RWPE2 (cell line): ENCODE data around the gene PGRMC1.

Experiments used
- ATAC-seq: fragments of 200-7000 bp; cut with Tn5 transposase; 3 replicates; pipeline ENCODE4 v1.9.1; 2021; ENCODE audit warnings: low read depth
- DNase-seq: peaks from one replicate; pipeline ENCODE4 v3.0.0-alpha.2; 2020; ENCODE audit warnings: low spot score
- H3K27ac ChIP-seq: fragments of 450-650 bp; 2 replicates; pipeline ENCODE4 v1.5.1; 2017; ENCODE audit warnings: mild to moderate bottlenecking; ENCODE audit not compliant: poor library complexity, severe bottlenecking
- H3K27me3 ChIP-seq: fragments of 250-450 bp; sonication (Bioruptor Pico); 2 replicates; pipeline ENCODE4 v1.5.1; 2021; ENCODE audit warnings: mild to moderate bottlenecking, moderate library complexity; ENCODE audit not compliant: insufficient read depth, poor library complexity, severe bottlenecking
- H3K36me3 ChIP-seq: fragments of 250-450 bp; sonication (Bioruptor Pico); 2 replicates; pipeline ENCODE4 v1.5.1; 2020; ENCODE audit warnings: low read depth, mild to moderate bottlenecking, moderate library complexity
- H3K4me1 ChIP-seq: fragments of 250-450 bp; sonication (Bioruptor Pico); 2 replicates; pipeline ENCODE4 v1.5.1; 2021; ENCODE audit warnings: mild to moderate bottlenecking, moderate library complexity; ENCODE audit not compliant: insufficient read depth, poor library complexity, severe bottlenecking
- H3K4me3 ChIP-seq: fragments of 250-450 bp; sonication (Bioruptor Pico); 2 replicates; pipeline ENCODE4 v1.5.1; 2021; ENCODE audit warnings: mild to moderate bottlenecking, moderate library complexity; ENCODE audit not compliant: severe bottlenecking
- H3K9me3 ChIP-seq: fragments of 250-450 bp; sonication (Bioruptor Pico); 2 replicates; pipeline ENCODE4 v1.5.1; 2021; ENCODE audit warnings: mild to moderate bottlenecking, moderate library complexity; ENCODE audit not compliant: severe bottlenecking
- CTCF ChIP-seq: fragments of 450-650 bp; IDR thresholded peaks from one replicate; pipeline ENCODE4 v1.5.1; 2017; ENCODE audit warnings: mild to moderate bottlenecking, moderate library complexity; ENCODE audit not compliant: poor library complexity, severe bottlenecking

Gene PGRMC1

GRCh38 chrX:119231936-119232445, 4.1 kb upstream of the PGRMC1 start:
- Histone ChIP-seq H3K9me3 (no peaks in the 10 kb centered on the region), H3K27me3 (no peaks in the 10 kb centered on the region), H3K36me3 (no peaks in the 10 kb centered on the region), H3K4me1 (peaks cover 6% of the 10 kb centered on the region), H3K27ac (no peak overlapping the region), H3K4me3 (no peak overlapping the region)
- DNase-seq (no peak), ATAC-seq (no peak)
- TF ChIP-seq CTCF, result no peak

GRCh38 chrX:119235051-119235511, 1.0 kb upstream of the PGRMC1 start:
- Histone ChIP-seq H3K36me3 (peaks cover 7% of the 10 kb centered on the region; the same call in 1 of the 2 replicates), H3K27me3 (no peaks in the 10 kb centered on the region), H3K27ac (no peak overlapping the region), H3K9me3 (no peaks in the 10 kb centered on the region), H3K4me1 (no peaks in the 10 kb centered on the region), H3K4me3 (no peak overlapping the region)
- DNase-seq, result no peak
- no peak for TF ChIP-seq CTCF
- ATAC-seq, result no peak

- no peak for DNase-seq
- H3K9me3 ChIP-seq, result no peaks in the 10 kb centered on the region
- H3K27ac ChIP-seq, result peak overlapping the region; percentile 54
- no peaks in the 10 kb centered on the region for H3K27me3 ChIP-seq
- no peaks in the 10 kb centered on the region for H3K4me1 ChIP-seq
- no peak for TF ChIP-seq CTCF
- peak overlapping the region; percentile 73 for H3K4me3 ChIP-seq
- peaks cover 14% of the 10 kb centered on the region; the same call in 1 of the 2 replicates for H3K36me3 ChIP-seq
- peak; percentile 51 for ATAC-seq
These were observed 807 bp downstream of the PGRMC1 start for GRCh38 chrX:119236623-119237561.

- Histone ChIP-seq H3K36me3 (peaks cover 14% of the 10 kb centered on the region; the same call in 1 of the 2 replicates), H3K9me3 (no peaks in the 10 kb centered on the region), H3K4me3 (peak overlapping the region; percentile 73), H3K27ac (peak overlapping the region; percentile 54), H3K4me1 (no peaks in the 10 kb centered on the region), H3K27me3 (no peaks in the 10 kb centered on the region)
- ATAC-seq (no peak), DNase-seq (no peak)
- no peak for TF ChIP-seq CTCF
These were observed 1.5 kb downstream of the PGRMC1 start for GRCh38 chrX:119237562-119237942.
